Measurements from ENCODE around the gene TM4SF5.
A peak's percentile ranks its signal among the peaks of the same experiment; 100 is the strongest.

The TM4SF5 gene

DNA sequence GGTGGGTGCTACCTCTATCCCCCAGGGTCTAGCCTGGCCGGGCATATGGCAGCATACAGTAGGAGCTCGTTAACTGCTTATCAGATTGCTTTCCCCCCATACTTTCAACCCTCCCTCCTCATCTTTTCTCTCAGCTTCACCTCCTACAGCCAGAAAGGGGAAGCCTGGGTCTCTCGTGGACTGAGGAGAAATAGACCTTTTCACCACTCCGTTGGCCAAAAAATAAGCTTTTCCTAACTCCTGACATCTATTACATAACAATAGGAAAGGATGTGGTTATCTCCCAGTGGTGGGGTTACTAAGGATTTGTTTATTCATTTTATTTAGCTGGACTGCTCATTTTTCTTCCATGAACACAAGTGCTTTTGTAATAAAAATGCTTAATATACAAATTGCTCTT is 23.0 kb upstream of the TM4SF5 start:
- DNase-seq, result no peak

- no peak for DNase-seq
Observed at GRCh38 chr17:4750606-4751005, 21.1 kb upstream of the TM4SF5 start.

DNA sequence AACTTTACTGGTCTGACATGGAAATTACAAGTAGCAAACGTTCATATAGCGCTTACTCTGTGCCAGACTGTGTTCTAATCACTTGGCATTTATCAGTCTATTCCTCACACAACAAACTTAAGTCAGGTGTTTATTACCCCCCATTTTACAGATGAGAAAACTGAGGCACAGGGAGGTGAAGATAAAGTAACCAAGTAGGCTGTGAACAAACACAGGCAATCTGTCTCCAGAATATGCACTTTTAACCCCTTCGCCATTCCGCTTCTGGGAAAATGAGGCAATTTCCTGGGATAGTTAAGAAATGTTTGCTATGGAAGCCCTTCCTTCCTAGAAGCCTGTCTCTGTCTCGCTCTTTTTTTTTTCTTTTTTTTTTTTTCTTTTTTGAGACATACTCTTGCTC is 19.8 kb upstream of the TM4SF5 start:
- no peak for DNase-seq

- no peak for DNase-seq
Observed at GRCh38 chr17:4753392-4753791, 18.3 kb upstream of the TM4SF5 start.

DNA sequence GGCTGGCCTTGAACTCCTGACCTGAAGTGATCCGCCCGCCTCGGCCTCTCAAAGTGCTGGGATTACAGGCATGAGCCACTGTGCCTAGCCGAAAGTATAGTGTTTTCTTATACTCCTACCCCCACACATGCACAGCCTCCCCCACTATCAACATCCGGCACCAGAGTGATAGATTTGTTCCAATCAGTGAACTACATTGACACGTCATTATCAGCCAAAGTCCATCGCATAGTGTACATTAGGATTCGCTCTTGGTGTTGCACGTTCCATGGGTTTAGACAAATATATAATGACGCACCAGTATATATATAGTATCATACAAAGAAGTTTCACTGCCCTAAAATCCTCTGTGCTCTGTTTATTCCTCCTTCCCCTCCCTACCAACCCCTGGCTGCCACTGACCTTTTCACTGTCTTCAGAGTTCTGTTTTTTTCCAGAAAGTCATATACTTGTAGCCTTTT is 11.9 kb upstream of the TM4SF5 start:
- peak; percentile 22 to 23 for DNase-seq

DNA sequence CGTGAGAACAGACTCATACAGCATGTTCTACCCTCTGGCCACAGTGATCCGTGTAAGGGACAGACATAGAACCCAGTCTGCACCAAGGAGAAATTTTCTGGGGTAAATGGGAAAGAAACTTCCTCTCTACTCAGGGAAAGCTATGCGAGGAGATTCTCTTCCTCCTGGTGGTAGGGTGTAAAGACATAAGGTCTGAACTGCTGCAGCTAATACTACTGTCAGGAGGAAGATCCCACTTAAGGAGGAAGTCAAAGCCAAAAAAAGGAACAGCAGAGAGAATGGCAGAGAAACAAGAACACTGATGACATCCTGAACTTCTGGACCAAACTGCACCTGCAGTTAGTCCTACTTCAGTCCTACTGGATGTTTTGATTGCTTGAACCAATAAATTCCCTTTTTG is 7.1 kb upstream of the TM4SF5 start:
- DNase-seq, result no peak

DNA sequence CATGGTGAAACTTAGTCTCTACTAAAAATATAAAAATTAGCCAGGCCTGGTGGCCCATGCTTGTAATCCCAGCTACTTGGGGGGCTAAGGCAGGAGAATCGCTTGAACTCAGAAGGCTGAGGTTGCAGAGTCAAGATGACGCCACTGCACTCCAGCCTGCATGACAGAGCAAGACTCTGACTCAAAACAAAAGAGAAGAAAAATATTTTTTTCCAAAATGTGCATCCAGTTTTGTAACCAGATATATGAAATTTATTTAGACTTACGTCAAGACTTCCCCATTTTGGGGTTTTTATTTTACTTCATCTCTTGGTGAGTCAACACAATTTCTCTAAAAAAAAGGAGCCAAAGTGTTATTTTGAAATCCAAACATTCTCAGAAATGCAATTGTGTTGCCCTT is 5.5 kb upstream of the TM4SF5 start:
- peak in 1 of 2 donors; percentile 67 for DNase-seq

GRCh38 chr17:4766723-4767122 is 5.0 kb upstream of the TM4SF5 start:
- DNase-seq, result no peak

DNA sequence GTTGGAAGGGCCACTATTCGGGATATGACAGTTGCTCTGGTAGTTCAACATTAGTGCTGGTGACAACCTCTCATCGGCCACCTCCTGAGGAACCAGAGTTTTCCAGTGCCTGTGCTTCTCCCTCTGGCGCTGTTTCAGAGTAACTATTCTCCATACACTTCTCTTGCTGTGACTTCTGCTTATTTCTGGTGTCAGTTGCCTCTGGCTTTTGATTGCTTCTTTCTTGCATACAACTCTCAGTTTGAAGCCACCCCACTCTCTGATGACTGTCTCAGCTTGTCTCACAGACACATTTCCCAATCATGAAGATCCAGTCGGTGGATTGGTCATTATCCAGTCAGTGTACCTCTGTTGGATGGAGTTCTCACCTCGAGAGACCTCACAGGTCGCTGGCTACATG is 3.4 kb upstream of the TM4SF5 start:
- peak in 1 of 2 donors; percentile 29 for DNase-seq

DNA sequence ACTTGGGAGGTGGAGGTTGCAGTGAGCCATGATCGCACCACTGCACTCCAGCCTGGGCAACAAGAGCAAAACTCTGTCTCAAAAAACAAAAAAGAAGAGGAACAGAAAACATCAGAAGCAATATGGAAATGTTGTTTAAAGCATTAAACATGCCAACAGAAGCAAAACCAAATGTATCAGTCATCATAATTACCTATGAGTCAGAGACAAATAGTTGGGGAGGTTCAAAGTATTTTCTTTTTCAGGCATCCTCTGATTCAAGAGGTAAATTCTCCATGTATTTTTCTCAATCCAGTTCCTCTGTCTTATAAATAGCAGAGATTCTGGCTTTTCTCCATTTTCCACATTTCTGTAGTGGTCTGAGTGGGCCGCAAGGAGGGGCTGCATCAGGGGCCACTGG is 2.1 kb upstream of the TM4SF5 start:
- DNase-seq, result no peak

DNA sequence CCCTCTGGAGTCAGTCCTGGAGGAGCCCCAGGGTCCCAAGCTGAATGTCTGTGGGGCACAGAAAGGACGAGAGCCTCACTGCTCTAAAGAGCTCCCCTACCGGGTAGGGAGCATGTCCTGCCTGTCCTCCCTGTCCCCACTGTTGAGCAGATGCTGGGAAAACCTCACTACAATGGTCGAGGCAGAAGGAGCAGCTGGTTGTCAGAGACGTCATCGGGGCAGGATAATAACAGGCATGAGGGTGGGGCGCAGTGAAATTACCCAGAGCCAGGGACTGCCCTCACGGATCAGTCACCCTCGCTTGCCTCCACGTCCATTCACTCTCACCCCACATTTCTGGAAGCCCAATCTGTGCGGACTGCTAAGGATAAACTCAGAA is 538 bp downstream of the TM4SF5 start:
- no peak for DNase-seq

DNA sequence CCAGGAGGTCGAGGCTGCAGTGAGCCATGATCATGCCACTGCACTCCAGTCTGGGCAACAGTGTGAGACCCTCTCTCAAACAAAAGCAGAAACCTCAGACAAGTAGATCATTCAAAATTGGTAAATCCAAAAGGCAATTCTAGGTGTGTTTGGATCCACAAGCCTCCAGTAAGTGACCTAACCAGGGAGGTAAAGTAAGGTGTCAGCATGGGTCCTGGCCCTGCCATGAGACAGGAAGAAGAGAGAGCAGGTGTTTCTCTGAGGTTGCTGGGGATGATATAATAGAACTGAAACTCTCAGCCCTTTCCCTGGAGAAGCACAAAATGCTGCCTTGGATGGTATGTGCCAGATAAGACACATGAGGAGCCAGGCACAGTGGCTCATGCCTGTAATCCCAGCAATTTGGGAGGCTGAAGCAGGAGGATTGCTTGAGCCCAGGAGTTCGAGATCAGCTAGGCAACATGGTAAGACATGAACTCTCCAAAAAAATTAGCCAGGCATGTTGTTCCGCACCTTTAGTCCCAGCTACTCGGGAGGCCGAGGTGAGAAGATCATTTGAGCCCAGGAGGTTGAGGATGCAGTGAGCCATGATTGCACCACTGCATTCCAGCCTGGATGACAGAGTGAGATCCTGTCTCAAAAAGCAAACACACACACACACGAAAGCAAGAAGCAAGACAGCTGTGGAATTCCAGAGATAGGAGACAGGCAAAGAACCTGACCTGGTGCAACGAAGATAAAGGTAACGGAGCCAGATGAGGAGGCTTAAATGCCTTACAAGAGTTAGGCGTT is 6.5 kb downstream of the TM4SF5 start:
- no peak for DNase-seq

- DNase-seq, result no peak
Observed at GRCh38 chr17:4780325-4780955, 8.8 kb downstream of the TM4SF5 start.

- peak in 1 of 2 donors; percentile 39 for DNase-seq
Observed at GRCh38 chr17:4782652-4783051, 11.0 kb downstream of the TM4SF5 start.

DNA sequence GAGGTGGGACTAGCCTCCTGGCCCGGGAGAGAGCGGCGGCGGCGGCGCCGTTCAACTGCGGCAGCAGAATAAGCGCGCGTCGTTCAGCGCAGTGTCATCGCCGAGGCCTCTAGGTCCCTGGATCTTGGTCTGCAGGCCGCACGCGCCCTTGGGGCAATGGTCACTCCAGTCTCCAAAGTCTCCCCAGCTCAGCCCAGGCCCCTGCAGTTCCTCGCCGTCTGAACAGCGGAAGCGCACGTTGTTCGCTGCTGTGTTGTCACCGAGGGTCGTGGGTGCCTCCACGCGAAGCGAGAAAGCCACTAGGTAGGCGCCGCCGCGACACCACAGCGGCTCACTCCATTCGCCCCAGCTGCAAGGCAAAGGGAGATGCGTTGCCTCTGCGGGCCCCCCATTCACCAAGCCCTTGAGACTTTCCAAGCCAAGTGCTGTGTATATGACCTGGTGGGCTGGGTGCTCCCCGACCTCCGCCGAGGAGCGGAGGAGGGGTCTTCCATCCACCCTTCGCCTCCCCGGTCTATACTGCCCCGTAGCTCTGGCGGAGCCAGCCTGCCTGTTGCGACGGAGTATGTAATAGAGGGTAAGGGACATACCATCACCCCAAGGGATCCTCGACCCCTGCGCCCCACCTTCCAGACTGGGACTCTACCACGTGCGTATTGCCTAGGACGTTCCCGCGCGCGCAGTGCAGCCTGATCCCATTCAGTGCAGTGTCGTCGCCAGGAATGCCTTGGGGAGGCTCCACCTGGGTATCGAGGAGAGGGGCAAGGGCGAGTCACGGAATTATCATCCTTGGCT is 13.8 kb downstream of the TM4SF5 start:
- DNase-seq, result no peak

- DNase-seq, result no peak
Observed at GRCh38 chr17:4786106-4786511, 14.4 kb downstream of the TM4SF5 start, which contains the start of gene VMO1. Gene VMO1 (minus strand): TSS chr17:4786364. CDS start chr17:4786352, 12 bp downstream.

GRCh38 chr17:4786516-4786915 is 14.8 kb downstream of the TM4SF5 start:
- no peak for DNase-seq

- no peak for DNase-seq
Observed at GRCh38 chr17:4788159-4788806, 16.6 kb downstream of the TM4SF5 start.

DNA sequence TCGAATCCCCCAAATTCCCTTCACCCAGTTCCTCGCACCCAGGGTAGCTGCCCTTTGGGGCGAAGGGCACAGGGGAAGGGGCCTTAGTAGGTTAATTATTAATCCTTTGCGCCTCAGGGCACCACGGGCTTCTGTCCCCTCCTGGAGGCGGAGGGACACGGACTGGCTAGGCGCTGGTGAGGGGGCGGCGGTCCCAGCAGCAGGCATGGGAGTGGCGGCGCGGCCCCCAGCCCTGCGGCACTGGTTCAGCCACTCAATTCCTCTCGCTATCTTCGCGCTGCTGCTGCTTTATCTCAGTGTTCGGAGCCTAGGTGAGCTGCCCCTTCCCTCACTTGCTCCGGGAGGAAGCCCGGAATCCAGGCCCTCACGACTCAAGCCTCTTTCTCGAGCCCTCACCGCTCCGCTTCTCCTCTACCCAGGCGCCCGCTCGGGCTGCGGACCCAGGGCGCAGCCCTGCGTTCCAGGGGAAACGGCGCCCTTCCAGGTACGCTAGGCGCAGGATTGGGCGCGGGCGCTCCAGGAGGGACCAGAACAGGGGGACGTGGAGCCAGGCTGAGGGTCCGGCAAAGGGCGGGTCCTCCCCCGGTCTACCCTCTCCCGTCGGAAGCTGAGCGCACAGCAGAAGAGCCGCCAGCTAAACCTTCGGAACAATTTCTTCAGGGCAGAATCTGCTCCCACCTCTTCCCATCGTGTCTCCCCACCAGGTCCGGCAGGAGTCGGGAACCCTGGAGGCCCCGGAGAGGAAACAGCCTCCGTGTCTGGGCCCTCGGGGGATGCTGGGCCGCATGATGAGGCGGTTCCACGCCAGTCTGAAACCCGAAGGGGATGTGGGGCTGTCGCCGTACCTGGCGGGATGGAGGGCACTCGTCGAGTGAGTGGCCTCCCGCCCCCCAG is 17.4 kb downstream of the TM4SF5 start, which contains the start of gene GLTPD2:
TSS of gene GLTPD2 (plus strand) at position 158 of the 894 bp plus-strand sequence. CDS start at position 206, 48 bp downstream.
- DNase-seq, result no peak

GRCh38 chr17:4789701-4789950 is 17.9 kb downstream of the TM4SF5 start:
- DNase-seq, result no peak

GRCh38 chr17:4789951-4790704 is 18.4 kb downstream of the TM4SF5 start:
- peak; percentile 81 to 84 for DNase-seq
